SK-N-SH (cell line): ENCODE data around the gene SUPT3H. TPM values are rescaled to one million over a fixed set of nuclear protein-coding genes. Genes with fewer than 3 reads are reported as not detected.

Experiments used
- CTCF ChIA-PET: fragments of 300-600, 350-600 bp; formaldehyde crosslinking; extraction: SDS; loops from one replicate; lab custom pipeline; 2021; lab: Yijun Ruan, JAX
- POLR2A ChIA-PET: fragments of 350-600 bp; sonication (Branson Sonifier 250); formaldehyde crosslinking; extraction: SDS; loops from one replicate; lab custom pipeline; 2020; ENCODE audit warnings: antibody characterized with exemption, inconsistent platforms; lab: Yijun Ruan, JAX
- DNase-seq: peaks from one replicate; pipeline ENCODE4 v3.0.0; 2012
- H2AFZ ChIP-seq: fragments of 200-600 bp; sonication (generic); 2 replicates; pipeline ENCODE4 v1.8.1; 2016; ENCODE audit warnings: antibody characterized with exemption, mild to moderate bottlenecking, low read depth
- H3F3A ChIP-seq: fragments of 200-600 bp; sonication (generic); replicated peaks from 2 replicates; pipeline ENCODE3; 2016; ENCODE audit warnings: antibody characterized with exemption, mild to moderate bottlenecking; ENCODE audit not compliant: insufficient read depth
- H3K27ac ChIP-seq, 2 experiments: fragments of 200-500 bp in 1 of 2; fragments of 200-600 bp in 1 of 2; sonication (Bioruptor generic) in 1 of 2; sonication (generic), shearing (Covaris generic) in 1 of 2; 2 replicates each; pipeline versions ENCODE4 v1.5.1 to v1.6.1; 2014 to 2016; ENCODE audit warnings: low read depth in 2 of 2, inconsistent platforms in 1 of 2, low read length in 1 of 2, mild to moderate bottlenecking in 1 of 2, mixed read lengths in 1 of 2
- H3K27me3 ChIP-seq: fragments of 200-600 bp; sonication (generic), shearing (Covaris generic); 2 replicates; pipeline ENCODE4 v1.6.1; 2016; ENCODE audit warnings: mixed run types; ENCODE audit not compliant: insufficient read depth
- H3K36me3 ChIP-seq, 2 experiments: fragments of 200-500 bp in 1 of 2; fragments of 200-600 bp in 1 of 2; sonication (Bioruptor generic) in 1 of 2; sonication (generic) in 1 of 2; replicated peaks in 1 of 2; 2 replicates each; pipeline versions ENCODE3 to v1.5.1; 2014 to 2016; ENCODE audit warnings: low read length in 1 of 2, mild to moderate bottlenecking in 1 of 2; ENCODE audit not compliant: insufficient read depth in 2 of 2, control insufficient read depth in 1 of 2
- H3K4me1 ChIP-seq, 2 experiments: fragments of 200-500 bp in 1 of 2; fragments of 200-600 bp in 1 of 2; sonication (Bioruptor generic) in 1 of 2; sonication (generic), shearing (Covaris generic) in 1 of 2; 2 replicates each; pipeline versions ENCODE4 v1.5.1 to v1.6.1; 2014 to 2016; ENCODE audit warnings: low read depth in 1 of 2, low read length in 1 of 2, mixed run types in 1 of 2; ENCODE audit not compliant: insufficient read depth in 2 of 2, control insufficient read depth in 1 of 2
- H3K4me2 ChIP-seq: fragments of 200-600 bp; sonication (generic), shearing (Covaris generic); 2 replicates; pipeline ENCODE4 v1.6.1; 2017; ENCODE audit warnings: mixed run types
- H3K4me3 ChIP-seq, 2 experiments: fragments of 200-500 bp in 1 of 2; fragments of 200-600 bp in 1 of 2; sonication (Bioruptor generic) in 1 of 2; sonication (generic), shearing (Covaris generic) in 1 of 2; 2 replicates each; pipeline versions ENCODE4 v1.5.1 to v1.8.1; 2014 to 2016; ENCODE audit warnings: low read depth in 2 of 2, inconsistent platforms in 1 of 2, low read length in 1 of 2, mild to moderate bottlenecking in 1 of 2, mixed read lengths in 1 of 2, moderate library complexity in 1 of 2
- H3K79me2 ChIP-seq: fragments of 200-600 bp; sonication (generic); 2 replicates; pipeline ENCODE4 v1.8.1; 2017; ENCODE audit warnings: mild to moderate bottlenecking; ENCODE audit not compliant: insufficient read depth
- H3K9ac ChIP-seq: fragments of 200-600 bp; sonication (generic); 2 replicates; pipeline ENCODE4 v1.6.1; 2017; ENCODE audit warnings: mixed run types
- H3K9me2 ChIP-seq: fragments of 200-600 bp; sonication (generic); 2 replicates; pipeline ENCODE4 v1.6.1; 2017; ENCODE audit warnings: mixed run types
- H3K9me3 ChIP-seq: fragments of 200-600 bp; sonication (generic); 2 replicates; pipeline ENCODE4 v1.6.1; 2017; ENCODE audit warnings: mixed run types, mild to moderate bottlenecking, moderate library complexity
- H4K20me1 ChIP-seq: fragments of 200-600 bp; sonication (generic); 2 replicates; pipeline ENCODE4 v1.6.1; 2017; ENCODE audit warnings: mild to moderate bottlenecking, mixed run types; ENCODE audit not compliant: insufficient read depth
- EZH2phosphoT487 ChIP-seq: fragments of 200-600 bp; sonication (generic); IDR thresholded peaks from 2 replicates; pipeline ENCODE4 v1.6.1; 2017; ENCODE audit warnings: low read depth, mixed run types, mild to moderate bottlenecking, antibody characterized with exemption, moderate library complexity, borderline replicate concordance
- FOSL2 ChIP-seq: IDR thresholded peaks from 2 replicates; pipeline ENCODE4 v1.4.0; 2012; ENCODE audit warnings: low read depth, mild to moderate bottlenecking, moderate library complexity, borderline replicate concordance
- GATA2 ChIP-seq: sonication (generic); formaldehyde crosslinking; IDR thresholded peaks from 2 replicates; pipeline ENCODE4 v1.5.0; 2020; ENCODE audit warnings: mild to moderate bottlenecking, missing genetic modification reagents
- IRF3 ChIP-seq: fragments of 150-350 bp; IDR thresholded peaks from 2 replicates; pipeline ENCODE4 v1.6.1; 2016; ENCODE audit warnings: mild to moderate bottlenecking, low read depth, low read length
- MAX ChIP-seq: IDR thresholded peaks from 2 replicates; pipeline ENCODE4 v1.4.0; 2012; ENCODE audit warnings: low read depth
- NFIC ChIP-seq: IDR thresholded peaks from 2 replicates; pipeline ENCODE4 v1.4.0; 2012; ENCODE audit warnings: borderline replicate concordance
- NRF1 ChIP-seq: IDR thresholded peaks from 2 replicates; pipeline ENCODE4 v1.6.1; 2012; ENCODE audit warnings: low read depth, mild to moderate bottlenecking, low read length
- TAF1 ChIP-seq: IDR thresholded peaks from 2 replicates; pipeline ENCODE4 v1.6.1; 2012; ENCODE audit warnings: low read depth, mild to moderate bottlenecking, low read length, moderate library complexity, borderline replicate concordance
- TCF12 ChIP-seq: IDR thresholded peaks from 2 replicates; pipeline ENCODE4 v1.4.0; 2012
- USF2 ChIP-seq: fragments of 150-350 bp; IDR thresholded peaks from 2 replicates; pipeline ENCODE4 v1.6.1; 2017; ENCODE audit warnings: antibody characterized with exemption, low read length, low read depth, borderline replicate concordance
- YY1 ChIP-seq: IDR thresholded peaks from 2 replicates; pipeline ENCODE4 v1.4.0; 2012; ENCODE audit warnings: low read depth, mild to moderate bottlenecking
- ZBTB33 ChIP-seq: IDR thresholded peaks from 2 replicates; pipeline ENCODE4 v1.4.0; 2012; ENCODE audit warnings: low read depth, borderline replicate concordance
- WGBS: methylation state at CpG from one replicate; pipeline ENCODE4 v1.1.6; 2017; ENCODE audit warnings: low lambda C conversion rate; 5-methylcytosine and 5-hydroxymethylcytosine counted together
- polyA plus RNA-seq, 3 experiments: library from polyadenylated mRNA; depleted of rRNA; stranded (reverse); fragments of >200 nt; gene quantifications; 2 replicates each; pipeline ENCODE4 v1.2.3, GENCODE V29; 2012

The SUPT3H gene
- polyA plus RNA-seq, 1 of the 3 experiments (the other 2 are of a cell fraction), result 10.9 TPM

GRCh38 chr6:44995486-44996132 lies 382.1 kb downstream of the SUPT3H start:
- POLR2A ChIA-PET, result no interaction called here
- no peaks in the 10 kb centered on the region for H3K9me2 ChIP-seq
- H3K27ac ChIP-seq, result no peak overlapping the region
- no peaks in the 10 kb centered on the region for H3F3A ChIP-seq
- no peaks in the 10 kb centered on the region for H3K79me2 ChIP-seq
- no peaks in the 10 kb centered on the region for H3K9me3 ChIP-seq
- no peaks in the 10 kb centered on the region for H3K36me3 ChIP-seq
- TF ChIP-seq NFIC (no peak), EZH2phosphoT487 (no peak), TAF1 (no peak), NRF1 (no peak), GATA2 (CRISPR knock-in tag) (no peak), USF2 (no peak), TCF12 (no peak), FOSL2 (no peak), IRF3 (no peak)
- TF ChIP-seq, all 33 proteins: peak for 0
- 89% methylated on average over 3 of the region's 3 CpGs for WGBS
- DNase-seq, result no peak
- Histone ChIP-seq H3K9ac (no peak overlapping the region), H3K4me1 (no peaks in the 10 kb centered on the region), H4K20me1 (no peaks in the 10 kb centered on the region), H3K27me3 (no peaks in the 10 kb centered on the region), H3K4me2 (no peak overlapping the region), H3K4me3 (no peak overlapping the region), H2AFZ (no peak overlapping the region)
- CTCF ChIA-PET, result no interaction called here

GRCh38 chr6:44989391-44989790 lies 388.3 kb downstream of the SUPT3H start:
- ChIA-PET CTCF (interaction anchor here (1.4 kb wide), 1 partner anchor 11 kb away, joined by 3 read pairs; no protein-coding TSS in a partner anchor), POLR2A (no interaction called here)
- DNase-seq, result no peak
- Histone ChIP-seq H3K9me2 (no peaks in the 10 kb centered on the region), H2AFZ (no peak overlapping the region), H4K20me1 (no peaks in the 10 kb centered on the region), H3K36me3 (no peaks in the 10 kb centered on the region), H3K9ac (no peak overlapping the region), H3K4me1 (no peaks in the 10 kb centered on the region), H3K4me2 (no peak overlapping the region), H3K27me3 (no peaks in the 10 kb centered on the region), H3K27ac (no peak overlapping the region), H3F3A (no peaks in the 10 kb centered on the region), H3K79me2 (no peaks in the 10 kb centered on the region), H3K9me3 (no peaks in the 10 kb centered on the region), H3K4me3 (no peak overlapping the region)
- TF ChIP-seq NFIC, result no peak
- TF ChIP-seq MAX, result no peak
- no peak for TF ChIP-seq TAF1
- no peak for TF ChIP-seq ZBTB33
- TF ChIP-seq YY1, result no peak
- WGBS, result 97% methylated on average over 3 of the region's 3 CpGs
